ENCODE results near the gene CGB1.

DNA sequence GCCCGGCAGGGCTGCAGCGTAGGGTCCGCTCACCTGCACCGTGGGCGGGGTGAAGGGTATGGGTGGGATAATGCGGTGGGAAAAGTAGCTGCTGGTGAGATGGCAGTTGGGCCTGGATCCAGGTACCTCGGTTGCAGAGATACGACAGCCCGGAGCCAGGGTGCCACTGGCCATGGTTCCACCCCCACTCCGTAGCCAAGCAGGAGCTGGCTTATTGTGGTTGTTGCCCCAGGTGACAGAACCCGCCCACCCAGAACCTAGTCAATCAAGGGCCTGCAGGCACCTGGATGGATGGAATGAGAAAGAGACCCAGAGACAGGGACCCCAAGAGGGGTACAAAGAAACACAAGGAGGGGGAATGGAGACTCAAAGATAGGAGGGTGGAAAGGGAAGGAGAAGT lies 16.4 kb downstream of the CGB1 start:
- TF ChIP-seq NR1H2 (CRISPR knock-in tag; IDR thresholded peaks at IDR 0.05) (no peak), CTCF (IDR thresholded peaks at IDR 0.05) (no peak), TEAD4 (CRISPR knock-in tag; IDR thresholded peaks at IDR 0.05) (no peak), ZNF425 (CRISPR knock-in tag; conservative IDR thresholded peaks at IDR 0.05) (no peak), MAX (CRISPR knock-in tag; IDR thresholded peaks at IDR 0.05) (no peak), SP1 (CRISPR knock-in tag; conservative IDR thresholded peaks at IDR 0.05) (no peak), JUN (CRISPR knock-in tag; IDR thresholded peaks at IDR 0.05) (no peak)

Data from WTC11 (cell line).